Activated T-cell treated with anti-CD3 and anti-CD28 coated beads, Interleukin-2, amount 50 U/mL, for 1 hour (primary cell): Measurements from ENCODE around the gene FBLN1.
"Not testable (repeated sequence)": the region's sequence is repeated elsewhere in the genome, so short reads cannot be mapped to it uniquely, and the experiment has no call there.

Experiments
- DNase-seq: peaks from one replicate; pipeline ENCODE4 v3.0.0-alpha.2; 2020

FBLN1 gene

GRCh38 chr22:45502215-45503049 lies at the start of gene FBLN1:
TSS of gene FBLN1 (plus strand) at chr22:45502883. CDS start at chr22:45502986, 103 bp downstream.
- no peak for DNase-seq

- no peak for DNase-seq
These were observed 48.9 kb upstream of the FBLN1 start for GRCh38 chr22:45453764-45454163.

- DNase-seq: no peak
These were observed 48.4 kb upstream of the FBLN1 start for GRCh38 chr22:45454275-45454674.

- DNase-seq: no peak
These were observed 47.5 kb upstream of the FBLN1 start for GRCh38 chr22:45455212-45455611.

GRCh38 chr22:45455621-45456020 lies 47.1 kb upstream of the FBLN1 start:
- DNase-seq: no peak

- no peak for DNase-seq
These were observed 45.9 kb upstream of the FBLN1 start for GRCh38 chr22:45456811-45457210.

GRCh38 chr22:45458532-45458931 lies 44.2 kb upstream of the FBLN1 start:
- no peak for DNase-seq

GRCh38 chr22:45459235-45459634 lies 43.4 kb upstream of the FBLN1 start:
- DNase-seq: no peak

GRCh38 chr22:45460288-45461109 lies 42.2 kb upstream of the FBLN1 start:
- no peak for DNase-seq

GRCh38 chr22:45462034-45462655 lies 40.5 kb upstream of the FBLN1 start:
- DNase-seq: no peak

- DNase-seq: not testable (repeated sequence)
These were observed 39.0 kb upstream of the FBLN1 start for GRCh38 chr22:45463691-45464090.

GRCh38 chr22:45465633-45466032 lies 37.0 kb upstream of the FBLN1 start:
- no peak for DNase-seq

GRCh38 chr22:45468872-45469271 lies 33.8 kb upstream of the FBLN1 start:
- DNase-seq: no peak

GRCh38 chr22:45469281-45470073 lies 33.2 kb upstream of the FBLN1 start:
- DNase-seq: no peak

GRCh38 chr22:45470871-45471270 lies 31.8 kb upstream of the FBLN1 start:
- DNase-seq: no peak

GRCh38 chr22:45472426-45472825 lies 30.3 kb upstream of the FBLN1 start:
- DNase-seq: no peak

GRCh38 chr22:45473626-45474237 lies 29.0 kb upstream of the FBLN1 start:
- DNase-seq: no peak

GRCh38 chr22:45475063-45475747 lies 27.5 kb upstream of the FBLN1 start:
- no peak for DNase-seq

- no peak for DNase-seq
These were observed 26.7 kb upstream of the FBLN1 start for GRCh38 chr22:45475851-45476514.

- no peak for DNase-seq
These were observed 25.9 kb upstream of the FBLN1 start for GRCh38 chr22:45476814-45477213.
